ENCODE measurements around the gene PXDC1. TPM values are rescaled to one million over a fixed set of nuclear protein-coding genes. Genes with fewer than 3 reads are reported as not detected.

The PXDC1 gene
- total RNA-seq, 1 experiment from 2014 or later: 1.4 TPM

- DNase-seq: no peak
- Histone ChIP-seq H3K36me3 (replicated peaks; ENCODE audit: control insufficient read depth, insufficient read depth, low read length) (no peaks in the 10 kb centered on the region), H3K27me3 (ENCODE audit: control insufficient read depth, insufficient read depth, low read length) (no peaks in the 10 kb centered on the region), H3K4me3 (ENCODE audit: insufficient read depth, low read depth, low read length) (no peak overlapping the region)
Observed at GRCh38 chr6:3712827-3713665, 38.5 kb downstream of the PXDC1 start.

- H3K27me3 ChIP-seq (ENCODE audit: control insufficient read depth, insufficient read depth, low read length): no peaks in the 10 kb centered on the region
- H3K4me3 ChIP-seq (ENCODE audit: insufficient read depth, low read depth, low read length): no peak overlapping the region
- H3K36me3 ChIP-seq (replicated peaks; ENCODE audit: control insufficient read depth, insufficient read depth, low read length): no peaks in the 10 kb centered on the region
- no peak for DNase-seq
Observed at GRCh38 chr6:3711776-3712175, 39.7 kb downstream of the PXDC1 start.

GRCh38 chr6:3710403-3710802 is 41.1 kb downstream of the PXDC1 start:
- no peaks in the 10 kb centered on the region for H3K36me3 ChIP-seq (replicated peaks; ENCODE audit: control insufficient read depth, insufficient read depth, low read length)
- H3K4me3 ChIP-seq (ENCODE audit: insufficient read depth, low read depth, low read length): no peak overlapping the region
- H3K27me3 ChIP-seq (ENCODE audit: control insufficient read depth, insufficient read depth, low read length): no peaks in the 10 kb centered on the region
- DNase-seq: no peak

- Histone ChIP-seq H3K36me3 (replicated peaks; ENCODE audit: control insufficient read depth, insufficient read depth, low read length) (no peaks in the 10 kb centered on the region), H3K27me3 (ENCODE audit: control insufficient read depth, insufficient read depth, low read length) (no peaks in the 10 kb centered on the region), H3K4me3 (ENCODE audit: insufficient read depth, low read depth, low read length) (no peak overlapping the region)
- no peak for DNase-seq
Observed at GRCh38 chr6:3708540-3708939, 43.0 kb downstream of the PXDC1 start.

GRCh38 chr6:3707751-3708412 is 43.6 kb downstream of the PXDC1 start:
- Histone ChIP-seq H3K36me3 (replicated peaks; ENCODE audit: control insufficient read depth, insufficient read depth, low read length) (no peaks in the 10 kb centered on the region), H3K27me3 (ENCODE audit: control insufficient read depth, insufficient read depth, low read length) (no peaks in the 10 kb centered on the region), H3K4me3 (ENCODE audit: insufficient read depth, low read depth, low read length) (no peak overlapping the region)
- DNase-seq: no peak

- no peaks in the 10 kb centered on the region for H3K27me3 ChIP-seq (ENCODE audit: control insufficient read depth, insufficient read depth, low read length)
- H3K4me3 ChIP-seq (ENCODE audit: insufficient read depth, low read depth, low read length): no peak overlapping the region
- no peak for DNase-seq
- H3K36me3 ChIP-seq (replicated peaks; ENCODE audit: control insufficient read depth, insufficient read depth, low read length): no peaks in the 10 kb centered on the region
Observed at GRCh38 chr6:3707024-3707423, 44.5 kb downstream of the PXDC1 start.

GRCh38 chr6:3706547-3706946 is 45.0 kb downstream of the PXDC1 start:
- no peaks in the 10 kb centered on the region for H3K36me3 ChIP-seq (replicated peaks; ENCODE audit: control insufficient read depth, insufficient read depth, low read length)
- no peaks in the 10 kb centered on the region for H3K27me3 ChIP-seq (ENCODE audit: control insufficient read depth, insufficient read depth, low read length)
- no peak for DNase-seq
- no peak overlapping the region for H3K4me3 ChIP-seq (ENCODE audit: insufficient read depth, low read depth, low read length)

- Histone ChIP-seq H3K36me3 (replicated peaks; ENCODE audit: control insufficient read depth, insufficient read depth, low read length) (no peaks in the 10 kb centered on the region), H3K4me3 (ENCODE audit: insufficient read depth, low read depth, low read length) (no peak overlapping the region), H3K27me3 (ENCODE audit: control insufficient read depth, insufficient read depth, low read length) (no peaks in the 10 kb centered on the region)
- no peak for DNase-seq
Observed at GRCh38 chr6:3701631-3702030, 49.9 kb downstream of the PXDC1 start.

GRCh38 chr6:3699231-3699630 is 52.3 kb downstream of the PXDC1 start:
- H3K27me3 ChIP-seq (ENCODE audit: control insufficient read depth, insufficient read depth, low read length): no peaks in the 10 kb centered on the region
- H3K36me3 ChIP-seq (replicated peaks; ENCODE audit: control insufficient read depth, insufficient read depth, low read length): no peaks in the 10 kb centered on the region
- no peak for DNase-seq
- H3K4me3 ChIP-seq (ENCODE audit: insufficient read depth, low read depth, low read length): no peak overlapping the region

GRCh38 chr6:3698021-3698420 is 53.5 kb downstream of the PXDC1 start:
- Histone ChIP-seq H3K4me3 (ENCODE audit: insufficient read depth, low read depth, low read length) (no peak overlapping the region), H3K27me3 (ENCODE audit: control insufficient read depth, insufficient read depth, low read length) (no peaks in the 10 kb centered on the region), H3K36me3 (replicated peaks; ENCODE audit: control insufficient read depth, insufficient read depth, low read length) (no peaks in the 10 kb centered on the region)
- no peak for DNase-seq

- H3K27me3 ChIP-seq (ENCODE audit: control insufficient read depth, insufficient read depth, low read length): no peaks in the 10 kb centered on the region
- DNase-seq: no peak
- no peaks in the 10 kb centered on the region for H3K36me3 ChIP-seq (replicated peaks; ENCODE audit: control insufficient read depth, insufficient read depth, low read length)
- H3K4me3 ChIP-seq (ENCODE audit: insufficient read depth, low read depth, low read length): no peak overlapping the region
Observed at GRCh38 chr6:3697609-3698008, 53.9 kb downstream of the PXDC1 start.

- no peak for DNase-seq
- Histone ChIP-seq H3K27me3 (ENCODE audit: control insufficient read depth, insufficient read depth, low read length) (no peaks in the 10 kb centered on the region), H3K36me3 (replicated peaks; ENCODE audit: control insufficient read depth, insufficient read depth, low read length) (no peaks in the 10 kb centered on the region), H3K4me3 (ENCODE audit: insufficient read depth, low read depth, low read length) (no peak overlapping the region)
Observed at GRCh38 chr6:3696525-3697088, 54.9 kb downstream of the PXDC1 start.

- DNase-seq: no peak
- Histone ChIP-seq H3K4me3 (ENCODE audit: insufficient read depth, low read depth, low read length) (no peak overlapping the region), H3K27me3 (ENCODE audit: control insufficient read depth, insufficient read depth, low read length) (no peaks in the 10 kb centered on the region), H3K36me3 (replicated peaks; ENCODE audit: control insufficient read depth, insufficient read depth, low read length) (no peaks in the 10 kb centered on the region)
Observed at GRCh38 chr6:3695065-3695817, 56.3 kb downstream of the PXDC1 start.

- Histone ChIP-seq H3K4me3 (ENCODE audit: insufficient read depth, low read depth, low read length) (no peak overlapping the region), H3K27me3 (ENCODE audit: control insufficient read depth, insufficient read depth, low read length) (no peaks in the 10 kb centered on the region), H3K36me3 (replicated peaks; ENCODE audit: control insufficient read depth, insufficient read depth, low read length) (no peaks in the 10 kb centered on the region)
- DNase-seq: no peak
Observed at GRCh38 chr6:3693831-3694230, 57.7 kb downstream of the PXDC1 start.
